IPS-18c (cell line): ENCODE data around the gene ZW10.
"Not testable (repeated sequence)": the region's sequence is repeated elsewhere in the genome, so short reads cannot be mapped to it uniquely, and the experiment has no call there.

Experiments used
- H3K4me3 ChIP-seq: 2 replicates; pipeline ENCODE4 v1.7.0; 2013; ENCODE audit warnings: low read depth, mild to moderate bottlenecking, low read length, moderate library complexity; ENCODE audit not compliant: insufficient read depth
- H3K9me3 ChIP-seq: one replicate; pipeline ENCODE4 v1.6.1; 2013; ENCODE audit warnings: mild to moderate bottlenecking, low read length, moderate library complexity; ENCODE audit not compliant: control insufficient read depth, insufficient read depth

ZW10 gene

DNA sequence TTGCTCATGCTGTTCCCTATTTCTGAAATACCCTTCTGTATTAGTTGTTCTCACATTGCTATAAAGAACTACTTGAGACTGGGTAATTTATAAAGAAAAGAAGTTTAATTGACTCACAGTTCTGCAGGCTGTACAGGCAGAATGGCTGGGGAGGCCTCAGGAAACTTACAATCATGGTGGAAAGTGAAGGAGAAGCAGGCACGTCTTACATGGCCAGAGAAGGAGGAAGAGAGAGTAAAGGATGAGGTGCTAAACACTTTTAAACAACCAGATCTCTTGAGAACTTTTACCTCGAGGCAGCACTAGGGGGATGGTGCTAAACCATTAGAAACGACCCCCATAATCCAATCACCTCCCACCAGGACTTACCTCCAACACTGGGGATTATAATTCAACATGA lies 53.0 kb downstream of the ZW10 start:
- H3K9me3 ChIP-seq, H3K4me3 ChIP-seq: not testable (repeated sequence)

DNA sequence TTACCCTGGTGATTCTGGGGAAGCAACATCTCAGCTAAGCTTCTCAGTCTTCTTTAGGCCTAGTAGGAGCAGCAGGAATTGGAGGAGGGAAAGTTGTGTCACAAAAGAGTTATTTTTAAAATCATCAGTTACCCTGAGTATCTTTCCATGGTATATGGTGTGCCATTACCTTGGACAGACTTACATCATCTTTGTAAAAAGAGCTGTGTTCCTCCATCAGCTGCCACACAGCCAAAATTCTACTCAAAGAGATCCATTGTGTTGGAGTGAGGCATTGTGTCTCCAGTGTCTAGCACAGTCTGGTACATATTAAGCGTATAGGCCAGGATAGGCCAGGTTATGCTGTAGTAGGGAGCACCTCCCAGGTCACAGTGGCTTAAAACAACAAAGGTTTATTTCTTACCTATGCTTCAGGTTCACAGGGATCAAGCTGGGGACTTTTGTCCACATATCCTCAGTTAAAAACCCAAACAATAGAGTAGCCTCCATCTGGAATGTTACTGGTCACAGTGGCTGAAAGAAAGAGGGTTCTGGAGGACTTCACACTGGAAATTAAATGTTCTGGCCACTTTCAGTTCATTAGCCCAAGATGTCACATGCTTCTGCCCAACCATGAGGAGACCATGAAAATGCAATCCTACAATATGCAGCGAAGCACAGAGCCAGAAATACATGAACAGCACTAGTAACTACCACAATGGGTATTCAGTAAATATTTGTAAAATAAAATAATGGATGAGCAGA lies 57.4 kb downstream of the ZW10 start:
- H3K9me3 ChIP-seq = no peaks in the 10 kb centered on the region
- H3K4me3 ChIP-seq = no peak overlapping the region

DNA sequence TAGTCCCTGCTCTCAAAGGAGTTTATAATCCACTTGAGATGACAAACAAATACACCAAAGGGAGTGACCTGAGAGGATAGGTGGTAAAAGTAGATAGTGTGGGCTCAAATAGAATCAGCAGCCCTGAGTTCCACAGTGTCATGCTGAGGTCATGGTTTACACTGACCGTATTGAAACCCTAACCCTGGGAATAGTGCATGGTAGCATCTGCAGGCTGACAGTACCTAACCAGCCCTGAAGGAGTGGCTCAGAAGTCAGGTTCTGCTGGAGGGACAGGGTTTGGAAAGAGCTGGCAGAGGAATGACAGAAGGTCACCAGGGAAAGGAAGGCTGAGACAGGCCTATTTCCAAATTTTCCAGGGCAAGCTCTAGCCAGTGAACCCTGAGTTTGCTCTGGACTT lies 58.2 kb downstream of the ZW10 start:
- Histone ChIP-seq H3K4me3 (no peak overlapping the region), H3K9me3 (no peaks in the 10 kb centered on the region)

DNA sequence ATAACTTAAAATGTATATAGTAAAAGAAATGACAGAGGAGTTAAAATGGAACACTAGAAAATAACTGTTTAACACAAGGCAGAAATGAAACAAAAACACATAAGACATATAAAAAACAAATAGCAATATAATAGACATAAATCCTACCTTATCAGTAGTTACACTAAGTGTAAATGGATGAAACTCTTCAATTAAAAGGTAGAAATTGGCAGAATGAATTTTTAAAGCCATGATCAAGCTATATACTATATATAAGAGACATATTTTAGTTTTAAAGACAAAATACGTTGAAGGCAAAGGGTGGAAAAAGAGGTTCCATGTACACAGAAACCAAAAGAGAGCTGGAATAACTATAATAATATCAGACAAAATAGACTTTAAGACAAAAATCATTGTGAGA lies 62.5 kb downstream of the ZW10 start:
- Histone ChIP-seq H3K9me3 (no peaks in the 10 kb centered on the region), H3K4me3 (no peak overlapping the region)

DNA sequence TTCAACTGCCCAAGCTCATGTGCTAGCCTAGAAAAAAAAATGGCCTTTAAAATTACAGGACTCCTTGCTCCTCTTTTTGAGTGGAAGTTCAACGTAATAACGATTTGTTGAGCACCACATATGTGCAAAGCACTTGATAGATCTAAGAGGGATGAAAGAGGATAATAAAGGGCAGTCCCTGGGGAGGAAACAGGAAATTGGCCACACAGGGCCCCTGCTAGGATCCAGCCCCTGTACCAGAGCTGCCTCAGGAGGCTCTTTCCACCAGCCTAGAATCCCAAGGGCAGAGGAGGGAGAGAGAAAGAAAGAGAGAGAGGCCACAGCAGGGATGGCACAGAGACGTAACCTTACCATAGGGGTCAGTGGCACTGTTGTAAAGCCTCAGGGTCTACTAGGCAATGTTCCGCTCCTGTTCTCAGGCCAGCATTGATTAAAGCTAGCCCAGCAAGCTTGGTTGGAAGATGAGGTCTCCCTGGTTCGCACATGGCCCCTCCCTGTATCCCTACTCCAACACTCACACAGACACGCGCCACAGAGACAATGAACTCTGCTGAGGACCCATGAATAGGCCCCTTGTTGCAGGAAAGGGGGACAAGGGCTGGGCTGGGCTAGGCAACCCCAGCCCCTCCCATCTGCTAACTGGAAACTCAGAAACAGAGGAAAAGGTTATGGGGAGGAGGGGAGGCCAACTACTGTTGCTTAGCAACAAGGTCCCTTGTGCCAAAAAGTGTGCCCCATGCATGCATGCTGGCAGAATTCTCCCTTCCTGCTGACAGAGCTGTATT lies 67.4 kb downstream of the ZW10 start, which contains the start of gene TMPRSS5:
Gene TMPRSS5, minus strand, starts transcription at position 438 of the 785 bp plus-strand sequence. Its CDS starts 84 bp downstream, at position 354.
- Histone ChIP-seq H3K9me3 (no peaks in the 10 kb centered on the region), H3K4me3 (no peak within 1 kb of the TSS)

DNA sequence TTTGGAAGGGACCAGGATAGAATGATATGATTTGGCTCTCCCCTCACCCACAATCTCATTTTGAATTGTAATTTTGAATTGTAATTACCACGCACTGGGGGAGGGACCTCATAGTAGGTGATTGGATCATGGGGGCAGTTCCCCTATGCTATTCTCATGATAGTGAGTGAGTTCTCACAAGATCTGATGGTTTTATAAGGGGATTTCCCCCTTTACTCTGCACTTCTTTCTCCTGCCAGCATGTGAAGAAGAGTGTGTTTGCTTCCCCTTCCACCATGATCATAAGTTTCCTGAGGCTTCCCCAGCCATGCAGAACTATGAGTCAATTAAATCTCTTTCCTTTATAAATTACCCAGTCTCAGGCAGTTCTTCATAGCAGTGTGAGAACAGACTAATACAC lies 69.9 kb downstream of the ZW10 start:
- not testable (repeated sequence) for H3K9me3 ChIP-seq, H3K4me3 ChIP-seq

DNA sequence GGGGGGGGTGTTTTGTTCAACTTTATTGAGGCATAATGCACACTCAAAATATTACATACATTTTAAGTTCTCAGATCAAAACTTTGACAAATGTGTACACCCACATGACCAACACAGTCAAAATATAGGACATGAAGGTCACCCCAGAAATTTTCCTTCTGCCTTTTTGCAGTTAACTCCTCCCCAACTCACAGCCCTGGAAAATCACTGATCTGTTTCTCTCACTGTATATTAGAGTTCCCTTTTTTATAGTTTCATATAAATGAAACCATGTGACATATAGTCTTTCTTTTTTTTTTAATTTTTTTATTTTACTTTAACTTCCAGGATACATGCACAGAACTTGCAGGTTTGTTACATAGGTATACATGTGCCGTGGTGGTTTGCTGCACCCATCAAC lies 72.0 kb downstream of the ZW10 start:
- no peak overlapping the region for H3K4me3 ChIP-seq

DNA sequence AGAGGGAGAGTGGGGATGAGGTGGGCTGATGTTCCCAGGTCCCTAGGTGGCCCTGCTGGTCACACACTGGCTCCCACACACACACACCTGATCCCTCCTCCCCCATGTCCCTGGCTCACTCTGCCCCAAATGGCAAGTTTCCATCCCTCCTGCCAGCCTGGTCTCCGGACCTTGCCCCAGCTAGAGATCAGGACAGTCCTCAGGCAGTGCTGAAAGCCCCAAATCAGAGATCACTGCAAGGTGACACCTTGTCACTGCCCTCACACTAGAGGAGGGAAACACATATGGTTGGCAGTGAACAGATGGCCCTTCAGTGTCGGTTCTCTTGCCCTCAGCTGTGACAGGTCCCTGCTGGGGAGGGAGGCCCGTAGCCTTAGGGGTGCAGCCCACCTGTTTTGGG lies 75.0 kb downstream of the ZW10 start:
- no peak overlapping the region for H3K4me3 ChIP-seq
- H3K9me3 ChIP-seq = peaks cover 2% of the 10 kb centered on the region

More for the DNA sequence above, 72.0 kb downstream of the ZW10 start:
- no peaks in the 10 kb centered on the region for H3K9me3 ChIP-seq

DNA sequence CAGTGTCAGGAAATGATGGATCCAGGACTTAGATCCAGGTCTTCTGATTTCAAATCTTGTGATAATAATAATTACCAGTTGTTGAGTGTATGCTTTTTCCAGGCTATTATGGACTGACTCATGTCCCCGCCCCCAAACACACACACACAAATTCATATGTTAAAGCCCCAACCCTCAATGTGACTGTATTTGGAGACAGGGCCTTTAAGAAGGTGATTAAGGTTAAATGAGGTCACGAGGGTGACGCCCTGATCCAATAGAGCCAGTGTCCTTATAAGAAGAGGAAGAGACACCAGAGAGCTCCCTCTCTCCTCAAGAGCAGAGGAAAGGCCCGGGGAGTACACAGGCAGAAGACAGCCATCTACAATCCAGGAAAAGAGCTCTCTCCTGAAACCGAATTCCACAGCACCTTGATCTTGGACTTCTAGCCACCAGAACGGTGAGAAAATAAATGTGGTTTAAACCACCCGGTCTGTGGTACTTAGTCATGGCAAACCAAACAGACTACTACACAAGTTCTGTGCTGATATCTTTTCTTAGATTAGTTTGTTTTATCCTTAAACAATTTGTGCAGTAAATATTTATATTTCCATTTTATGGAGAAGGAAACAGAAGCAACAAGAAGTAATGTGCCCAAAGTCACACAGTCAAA lies 75.6 kb downstream of the ZW10 start:
- peaks cover 2% of the 10 kb centered on the region for H3K9me3 ChIP-seq

DNA sequence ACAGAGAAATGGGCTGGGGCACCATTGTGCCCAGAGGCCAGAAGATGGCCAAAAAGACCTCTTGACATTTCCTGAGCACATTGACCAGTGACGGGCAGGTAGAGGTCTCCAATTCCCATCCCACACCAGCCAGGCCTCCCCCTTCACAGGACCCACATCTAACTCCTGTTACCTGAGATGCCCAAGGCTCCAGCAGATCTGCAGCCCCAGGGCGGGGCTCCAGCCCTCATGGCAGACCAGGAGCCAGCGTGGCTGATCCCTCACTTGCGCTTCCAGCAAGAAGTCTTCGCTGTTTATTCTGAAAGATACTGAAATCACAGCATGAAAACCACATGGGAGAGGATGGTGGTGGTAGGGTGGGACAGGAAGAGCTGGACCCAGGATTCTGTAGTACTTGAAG lies 76.4 kb downstream of the ZW10 start:
- H3K9me3 ChIP-seq = peaks cover 2% of the 10 kb centered on the region
- no peak overlapping the region for H3K4me3 ChIP-seq

More for the DNA sequence above, 75.6 kb downstream of the ZW10 start:
- no peak overlapping the region for H3K4me3 ChIP-seq

DNA sequence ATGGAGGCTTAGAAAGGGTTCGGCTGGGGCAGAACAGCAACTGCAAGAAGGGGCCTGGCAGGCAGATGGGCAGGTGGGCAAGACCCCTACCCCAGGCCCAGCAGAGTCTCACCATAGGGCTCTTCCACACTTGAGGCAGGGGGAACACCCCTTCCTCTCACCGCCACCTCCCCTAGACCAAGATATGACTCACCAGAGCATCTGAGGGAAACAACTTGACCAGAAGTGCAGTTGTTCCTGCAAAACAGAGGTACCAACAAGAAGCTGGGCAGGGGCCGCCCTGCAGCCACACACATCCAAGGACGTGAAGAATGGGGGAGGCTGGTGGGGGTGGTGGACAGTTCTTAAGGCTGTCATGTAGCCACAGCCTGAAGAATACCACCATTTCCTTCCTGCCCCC lies 78.3 kb downstream of the ZW10 start:
- H3K4me3 ChIP-seq = no peak overlapping the region

DNA sequence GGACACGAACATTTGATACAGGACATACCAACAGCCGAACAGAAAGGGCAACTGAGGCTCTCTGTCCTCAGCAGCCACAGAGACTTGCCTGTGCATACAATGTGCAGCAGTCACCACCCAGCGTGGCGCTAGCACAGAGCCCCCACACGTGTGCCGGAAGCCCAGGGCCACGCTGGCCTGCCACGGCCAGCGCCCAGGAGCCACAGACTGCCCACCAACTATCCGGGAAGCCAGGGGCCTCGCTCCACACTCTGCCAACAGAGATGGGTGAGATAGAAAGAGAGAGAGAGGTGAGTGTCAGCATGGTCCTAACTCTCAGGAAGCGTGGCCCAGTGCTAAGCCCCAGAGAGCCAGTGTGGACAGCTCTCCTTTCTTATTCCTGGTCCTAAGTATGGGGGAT lies 79.1 kb downstream of the ZW10 start:
- Histone ChIP-seq H3K4me3 (no peak overlapping the region), H3K9me3 (peaks cover 2% of the 10 kb centered on the region)

More for the DNA sequence above, 78.3 kb downstream of the ZW10 start:
- H3K9me3 ChIP-seq = peaks cover 2% of the 10 kb centered on the region

DNA sequence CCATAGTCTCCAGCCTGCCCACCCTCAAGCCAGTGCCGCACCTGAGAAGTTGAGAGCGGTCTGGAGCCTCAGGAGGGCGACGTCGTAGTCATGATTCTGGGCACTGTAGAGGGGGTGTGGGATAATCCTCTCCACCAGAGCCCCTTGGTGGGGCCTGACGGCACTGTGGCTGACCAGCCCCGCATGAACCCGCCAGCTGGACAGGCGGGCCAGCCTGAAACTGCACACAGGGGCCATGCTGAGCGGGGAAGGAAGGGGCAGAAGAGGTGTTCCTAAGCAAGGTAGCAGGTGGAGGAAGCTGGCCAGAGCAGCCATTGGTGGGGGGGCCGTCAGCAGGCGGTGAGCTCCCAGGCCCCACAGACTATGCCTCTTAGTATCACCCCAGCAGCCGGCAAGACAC lies 80.5 kb downstream of the ZW10 start:
- peaks cover 2% of the 10 kb centered on the region for H3K9me3 ChIP-seq
- no peak overlapping the region for H3K4me3 ChIP-seq

DNA sequence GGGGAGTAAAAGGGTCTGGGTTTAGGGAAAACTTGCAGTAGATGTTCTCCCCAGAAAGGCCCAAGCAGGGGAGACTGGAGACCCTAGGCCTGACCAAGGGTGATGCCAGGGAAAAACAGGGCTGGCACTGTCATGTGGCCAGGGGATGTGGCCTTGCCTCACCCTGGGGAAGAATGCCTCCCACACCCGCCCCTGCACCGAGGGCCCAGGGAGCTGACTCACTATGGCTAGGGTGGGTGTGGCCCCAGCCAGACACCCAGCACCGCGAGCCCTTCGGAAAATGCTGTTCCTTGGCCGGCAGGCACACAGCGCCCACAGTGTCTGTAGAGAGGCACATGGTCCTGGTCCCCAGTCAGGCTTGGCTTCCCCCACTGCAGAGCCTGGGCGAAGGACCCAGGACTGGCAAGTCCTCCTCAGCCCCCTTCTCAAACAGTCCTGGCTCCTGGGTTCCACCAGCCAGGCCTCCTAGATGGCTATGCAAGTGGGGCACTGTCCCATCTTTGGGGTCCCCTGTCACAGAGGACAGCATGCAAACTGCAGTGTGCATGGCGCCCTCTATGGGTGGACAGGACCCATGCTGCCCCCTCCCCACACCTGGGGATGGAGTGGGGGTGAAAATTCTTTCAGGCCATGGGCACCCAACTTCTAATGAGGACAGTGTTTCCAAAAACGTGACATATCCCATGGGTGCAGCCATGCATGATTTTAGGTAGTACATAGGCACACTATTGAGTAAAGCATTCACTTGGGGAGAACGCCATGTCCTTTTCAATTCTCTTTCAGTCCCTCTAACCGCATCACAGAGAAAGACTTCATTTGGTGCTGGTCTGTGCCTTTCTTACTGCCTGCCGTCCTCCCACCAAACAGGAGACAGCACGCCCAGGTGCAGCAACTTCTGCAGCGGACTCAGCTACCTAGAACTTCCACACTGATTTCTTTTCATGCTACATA lies 82.6 kb downstream of the ZW10 start:
- H3K9me3 ChIP-seq = peaks cover 2% of the 10 kb centered on the region
- H3K4me3 ChIP-seq = no peak overlapping the region

DNA sequence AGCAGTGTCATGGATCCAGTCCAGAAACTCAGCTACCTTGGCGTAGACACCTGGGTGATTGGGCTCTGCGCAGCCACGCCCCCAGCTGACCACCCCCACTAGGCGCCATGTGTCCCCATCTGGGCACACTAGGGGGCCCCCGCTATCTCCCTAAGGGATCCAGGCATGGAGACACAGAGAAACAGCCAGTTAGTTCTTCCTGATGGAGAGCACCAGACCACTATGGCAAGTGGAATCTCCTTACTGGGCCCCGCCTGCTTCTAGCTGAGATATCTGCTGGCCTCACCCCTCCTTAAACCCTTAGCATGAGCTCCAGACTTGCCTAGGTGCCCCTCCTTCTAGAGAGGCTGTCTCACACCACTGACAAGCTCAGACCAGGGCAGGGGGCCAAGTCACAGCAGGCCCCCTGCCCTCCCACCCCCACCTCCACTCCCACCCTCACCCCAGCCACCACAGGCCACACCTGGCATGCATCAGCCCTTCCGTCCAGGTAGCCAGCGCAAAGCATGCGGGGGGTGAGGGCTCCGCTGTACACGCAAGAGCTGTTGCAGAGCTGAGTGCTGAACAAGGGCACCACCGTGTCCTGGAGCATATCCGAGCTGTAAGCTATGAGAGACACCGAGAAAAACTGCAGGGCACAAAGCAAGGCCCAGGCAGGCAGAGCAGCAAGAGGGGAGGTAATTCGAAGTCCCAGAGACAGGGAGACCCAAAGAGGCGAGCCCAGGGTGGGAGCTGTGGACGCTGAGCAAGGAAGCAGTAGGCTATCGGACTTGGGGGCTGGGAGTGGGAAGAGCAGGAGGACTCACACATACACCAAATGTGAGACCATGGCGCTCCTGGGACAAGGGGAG lies 83.5 kb downstream of the ZW10 start:
- Histone ChIP-seq H3K4me3 (no peak overlapping the region), H3K9me3 (no peaks in the 10 kb centered on the region)

DNA sequence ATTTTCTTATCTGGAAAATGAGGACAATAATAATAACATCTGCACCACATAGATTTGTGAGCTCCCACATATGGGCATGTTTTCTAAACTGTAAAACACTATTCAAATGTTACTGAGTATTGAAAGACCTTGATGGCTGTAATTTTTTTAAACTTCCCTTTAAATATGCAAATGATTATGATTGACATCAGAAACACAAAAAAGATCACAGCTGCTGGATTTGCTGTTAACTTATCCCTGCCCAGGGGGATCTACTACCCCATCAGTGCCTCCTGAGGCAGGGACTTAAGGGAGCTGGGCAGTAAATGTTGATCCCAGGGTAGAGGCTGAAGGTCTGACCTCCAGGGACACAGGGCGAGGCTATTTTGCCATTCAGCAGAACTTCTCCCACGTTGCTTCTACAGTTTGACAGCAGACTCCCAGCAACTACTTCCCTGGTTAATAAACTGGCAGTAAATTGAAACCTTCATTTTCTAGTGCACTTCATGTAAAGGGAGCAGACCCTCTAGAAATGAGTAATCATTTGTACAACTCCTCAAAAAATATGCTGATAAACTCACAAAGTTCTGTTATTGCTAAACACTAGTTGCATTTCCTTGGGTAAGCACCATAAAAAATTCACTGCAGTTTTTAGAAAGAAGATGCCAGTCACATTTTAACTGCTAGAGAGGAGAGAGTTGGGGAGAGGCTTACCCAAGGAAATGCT lies 87.7 kb downstream of the ZW10 start:
- Histone ChIP-seq H3K9me3 (no peaks in the 10 kb centered on the region), H3K4me3 (no peak overlapping the region)
